Subcutaneous adipose tissue (tissue), 4 donors: ENCODE data around the gene ASZ1. TPM values are rescaled to one million over a fixed set of nuclear protein-coding genes. Genes with fewer than 3 reads are reported as not detected.

ENCODE experiments used
- CTCF ChIP-seq: fragments of 450-650 bp; IDR thresholded peaks from one replicate; pipeline ENCODE4 v1.5.1; 2016; ENCODE audit warnings: low read depth, mild to moderate bottlenecking, control low read depth, antibody characterized with exemption, moderate library complexity
- total RNA-seq, 4 donors: library from RNA; depleted of rRNA; stranded (reverse); fragments of >200 nt; gene quantifications; one replicate each; pipeline ENCODE4 v1.1.0, GENCODE V29; 2016

Gene ASZ1
- total RNA-seq, 4 donors from 2014 or later: not detected

GRCh38 chr7:117448655-117449054 is 21.4 kb upstream of the ASZ1 start:
- no peak for TF ChIP-seq CTCF

DNA sequence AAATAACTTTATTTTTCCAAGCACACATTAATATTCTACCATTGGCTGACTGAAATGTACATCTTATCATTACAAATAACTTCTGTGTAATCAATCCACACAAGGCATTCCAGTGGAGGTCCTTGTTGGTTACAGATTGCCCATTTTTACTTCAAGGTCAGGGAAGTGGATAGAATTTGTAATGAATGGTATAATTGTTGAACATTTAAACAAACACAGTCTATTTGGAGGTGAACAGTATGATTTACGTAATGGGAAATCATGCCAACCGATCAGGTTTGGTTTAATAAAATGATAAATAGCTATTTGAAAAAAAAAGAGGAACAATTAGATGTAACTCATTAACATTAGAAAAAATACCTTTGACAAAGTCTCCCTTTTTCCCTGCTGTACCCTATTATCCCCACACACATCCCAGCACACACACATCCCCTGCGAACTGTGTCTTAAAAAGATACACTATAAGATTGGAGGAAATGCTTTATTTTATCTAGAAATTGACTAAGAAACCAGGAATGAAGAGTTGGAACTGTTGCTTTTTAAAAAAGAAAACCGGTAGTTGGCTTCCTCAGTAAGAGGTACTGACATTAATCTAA is 19.0 kb upstream of the ASZ1 start:
- TF ChIP-seq CTCF: no peak

GRCh38 chr7:117445206-117445605 is 17.9 kb upstream of the ASZ1 start:
- no peak for TF ChIP-seq CTCF

- no peak for TF ChIP-seq CTCF
Observed at GRCh38 chr7:117444646-117445045, 17.4 kb upstream of the ASZ1 start.

- no peak for TF ChIP-seq CTCF
Observed at GRCh38 chr7:117435475-117436043, 8.3 kb upstream of the ASZ1 start.

- no peak for TF ChIP-seq CTCF
Observed at GRCh38 chr7:117424090-117424829, 3.0 kb downstream of the ASZ1 start.

GRCh38 chr7:117412946-117413559 is 14.2 kb downstream of the ASZ1 start:
- no peak for TF ChIP-seq CTCF
